Skeletal muscle satellite cell (primary cell): Measurements from ENCODE around the gene ATP1A4.

Source experiments
- H3K27me3 ChIP-seq: 2 replicates; pipeline ENCODE4 v1.7.0; 2013; ENCODE audit warnings: low read length; ENCODE audit not compliant: control insufficient read depth, insufficient read depth
- H3K36me3 ChIP-seq: 2 replicates; pipeline ENCODE4 v1.7.0; 2013; ENCODE audit warnings: mild to moderate bottlenecking, control low read depth, low read length; ENCODE audit not compliant: insufficient read depth
- H3K4me1 ChIP-seq: 2 replicates; pipeline ENCODE4 v1.7.0; 2013; ENCODE audit warnings: low read length; ENCODE audit not compliant: control insufficient read depth, insufficient read depth
- H3K4me2 ChIP-seq: 2 replicates; pipeline ENCODE4 v1.7.0; 2013; ENCODE audit warnings: mild to moderate bottlenecking, low read length
- H3K4me3 ChIP-seq: 2 replicates; pipeline ENCODE4 v1.7.0; 2013; ENCODE audit warnings: low read length
- H3K9ac ChIP-seq: 2 replicates; pipeline ENCODE4 v1.7.0; 2013; ENCODE audit warnings: mild to moderate bottlenecking, low read depth, low read length, moderate library complexity
- H3K9me3 ChIP-seq: replicated peaks from 2 replicates; pipeline ENCODE4 v1.7.0; 2013; ENCODE audit warnings: mild to moderate bottlenecking, control low read depth, low read length

ATP1A4 gene

GRCh38 chr1:160209321-160210046 is 58.1 kb downstream of the ATP1A4 start:
- Histone ChIP-seq H3K36me3 (peaks cover 77% of the 10 kb centered on the region), H3K4me2 (peak overlapping the region; percentile 98), H3K4me1 (peaks cover 45% of the 10 kb centered on the region), H3K27me3 (no peaks in the 10 kb centered on the region), H3K4me3 (peak overlapping the region; percentile 12), H3K9ac (peak overlapping the region; percentile 100), H3K9me3 (no peaks in the 10 kb centered on the region)

GRCh38 chr1:160210561-160210960 is 59.2 kb downstream of the ATP1A4 start:
- peak overlapping the region; percentile 23 for H3K9ac ChIP-seq
- no peaks in the 10 kb centered on the region for H3K27me3 ChIP-seq
- H3K9me3 ChIP-seq = no peaks in the 10 kb centered on the region
- H3K4me2 ChIP-seq = no peak overlapping the region
- no peak overlapping the region for H3K4me3 ChIP-seq
- H3K4me1 ChIP-seq = peaks cover 41% of the 10 kb centered on the region
- peaks cover 87% of the 10 kb centered on the region for H3K36me3 ChIP-seq

DNA sequence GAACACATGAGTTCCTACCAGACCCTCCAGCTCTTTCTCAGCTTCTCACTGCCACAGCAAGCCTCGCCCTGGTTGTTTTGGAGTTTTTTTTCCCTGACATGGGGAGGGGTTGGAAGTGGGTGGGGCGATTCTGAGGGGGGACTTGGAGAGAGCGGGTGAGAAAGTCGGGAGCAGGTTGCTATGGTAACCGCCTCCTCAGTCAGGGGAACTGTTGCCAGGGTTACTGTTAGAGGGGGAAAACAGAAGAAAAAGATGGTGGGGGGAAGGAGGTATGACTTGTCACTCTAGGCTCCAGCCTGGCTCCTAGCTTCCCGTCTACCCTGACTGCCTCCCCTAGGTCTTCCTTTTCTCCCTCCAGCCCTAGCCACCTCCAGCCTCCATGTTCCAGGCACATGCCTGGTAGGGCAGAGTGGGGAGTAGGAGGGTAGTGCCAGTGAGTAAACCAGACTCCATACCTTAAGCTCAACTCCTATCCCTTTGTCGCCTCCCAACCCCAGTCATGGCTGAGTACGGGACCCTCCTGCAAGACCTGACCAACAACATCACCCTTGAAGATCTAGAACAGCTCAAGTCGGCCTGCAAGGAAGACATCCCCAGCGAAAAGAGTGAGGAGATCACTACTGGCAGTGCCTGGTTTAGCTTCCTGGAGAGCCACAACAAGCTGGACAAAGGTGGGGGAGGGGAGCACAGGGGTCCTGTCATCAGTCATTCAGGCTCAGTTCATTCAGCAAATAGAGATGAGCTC is 59.8 kb downstream of the ATP1A4 start:
- no peaks in the 10 kb centered on the region for H3K27me3 ChIP-seq
- no peaks in the 10 kb centered on the region for H3K9me3 ChIP-seq
- peak overlapping the region; percentile 23 for H3K9ac ChIP-seq
- H3K4me3 ChIP-seq = no peak overlapping the region
- peaks cover 41% of the 10 kb centered on the region for H3K4me1 ChIP-seq
- H3K4me2 ChIP-seq = no peak overlapping the region
- H3K36me3 ChIP-seq = peaks cover 94% of the 10 kb centered on the region

GRCh38 chr1:160214481-160215140 is 63.2 kb downstream of the ATP1A4 start:
- Histone ChIP-seq H3K4me1 (peaks cover 20% of the 10 kb centered on the region), H3K9ac (no peak overlapping the region), H3K4me2 (no peak overlapping the region), H3K4me3 (no peak overlapping the region), H3K27me3 (no peaks in the 10 kb centered on the region), H3K9me3 (no peaks in the 10 kb centered on the region), H3K36me3 (peaks cover 86% of the 10 kb centered on the region)

GRCh38 chr1:160216301-160216700 is 64.9 kb downstream of the ATP1A4 start:
- Histone ChIP-seq H3K4me3 (no peak overlapping the region), H3K36me3 (peaks cover 77% of the 10 kb centered on the region), H3K9me3 (no peaks in the 10 kb centered on the region)

GRCh38 chr1:160217481-160218051 is 66.2 kb downstream of the ATP1A4 start:
- peaks cover 77% of the 10 kb centered on the region for H3K36me3 ChIP-seq
- no peak overlapping the region for H3K9ac ChIP-seq
- H3K4me3 ChIP-seq = no peak overlapping the region
- peaks cover 10% of the 10 kb centered on the region for H3K4me1 ChIP-seq
- H3K9me3 ChIP-seq = no peaks in the 10 kb centered on the region
- no peaks in the 10 kb centered on the region for H3K27me3 ChIP-seq
- no peak overlapping the region for H3K4me2 ChIP-seq

More at GRCh38 chr1:160216301-160216700, 64.9 kb downstream of the ATP1A4 start:
- no peak overlapping the region for H3K9ac ChIP-seq
- H3K27me3 ChIP-seq = no peaks in the 10 kb centered on the region
- peaks cover 10% of the 10 kb centered on the region for H3K4me1 ChIP-seq
- no peak overlapping the region for H3K4me2 ChIP-seq

DNA sequence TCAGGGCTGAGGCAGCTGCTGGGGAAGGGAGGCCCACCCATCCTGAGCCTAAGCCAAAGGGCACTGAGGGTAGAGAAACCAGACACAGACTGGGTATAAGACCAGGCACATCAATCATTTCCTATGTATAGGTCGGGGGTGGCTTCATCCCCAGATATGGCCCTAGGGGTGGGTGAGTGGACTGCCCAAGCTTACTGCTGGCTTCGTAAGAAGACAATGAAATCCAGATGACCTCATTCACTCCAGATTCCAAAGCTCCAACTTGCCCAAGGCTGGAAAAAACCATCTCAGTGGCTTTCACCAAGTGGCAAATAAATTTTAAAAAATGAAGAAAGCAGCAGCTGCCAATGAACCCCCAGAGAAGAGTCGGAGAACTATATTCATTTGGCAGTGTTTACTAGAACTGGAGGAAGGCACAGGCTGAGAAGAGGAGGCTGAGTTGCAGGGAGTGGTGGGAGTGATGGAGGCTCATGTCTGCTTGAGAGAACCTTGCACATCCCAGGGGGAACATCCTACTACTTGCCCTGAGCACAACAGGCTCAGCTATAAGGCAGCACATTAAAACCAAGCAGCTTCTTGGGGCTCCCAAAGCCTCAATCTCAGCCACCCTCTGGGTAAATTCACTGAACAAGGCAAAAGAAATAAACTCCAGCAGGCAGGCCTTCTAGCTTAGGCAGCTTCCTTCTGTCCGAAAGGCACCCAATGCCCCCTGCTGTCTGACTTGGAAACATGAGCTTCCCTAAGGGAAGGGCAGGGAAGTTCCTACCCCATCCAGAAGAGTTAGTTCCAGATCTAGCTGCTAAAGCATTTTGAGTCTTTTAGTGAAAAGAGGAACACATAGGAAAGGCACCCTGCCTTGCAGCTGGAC is 67.9 kb downstream of the ATP1A4 start:
- Histone ChIP-seq H3K9me3 (no peaks in the 10 kb centered on the region), H3K9ac (no peak overlapping the region), H3K4me1 (peaks cover 10% of the 10 kb centered on the region), H3K36me3 (peaks cover 77% of the 10 kb centered on the region), H3K4me2 (no peak overlapping the region), H3K27me3 (no peaks in the 10 kb centered on the region), H3K4me3 (no peak overlapping the region)

- Histone ChIP-seq H3K9ac (no peak overlapping the region), H3K36me3 (peaks cover 77% of the 10 kb centered on the region), H3K9me3 (no peaks in the 10 kb centered on the region), H3K27me3 (no peaks in the 10 kb centered on the region), H3K4me2 (no peak overlapping the region), H3K4me3 (no peak overlapping the region), H3K4me1 (peaks cover 10% of the 10 kb centered on the region)
Observed at GRCh38 chr1:160220301-160220700, 68.9 kb downstream of the ATP1A4 start.

- H3K9ac ChIP-seq = no peak overlapping the region
- no peak overlapping the region for H3K4me2 ChIP-seq
- H3K4me3 ChIP-seq = no peak overlapping the region
- H3K27me3 ChIP-seq = no peaks in the 10 kb centered on the region
- no peaks in the 10 kb centered on the region for H3K9me3 ChIP-seq
- peaks cover 10% of the 10 kb centered on the region for H3K4me1 ChIP-seq
- H3K36me3 ChIP-seq = peaks cover 77% of the 10 kb centered on the region
Observed at GRCh38 chr1:160221089-160221488, 69.7 kb downstream of the ATP1A4 start.

DNA sequence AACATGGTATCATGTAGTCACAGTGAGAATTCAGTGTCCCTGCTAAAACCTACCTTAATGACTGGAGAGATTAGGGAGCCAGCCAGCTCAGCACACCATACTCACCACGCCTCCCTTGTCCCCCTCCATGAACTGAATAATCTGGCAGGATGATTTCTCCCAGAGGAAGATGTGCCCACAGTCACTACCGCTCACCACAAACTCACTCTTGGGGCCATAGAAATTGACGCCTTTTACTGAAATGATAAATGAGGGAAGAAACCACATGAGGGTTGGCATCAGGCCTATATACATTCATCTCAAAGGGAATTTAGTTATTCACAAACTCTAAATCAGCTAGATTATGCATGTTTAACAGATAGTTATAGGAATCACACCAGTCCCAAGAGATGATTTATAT is 71.1 kb downstream of the ATP1A4 start:
- peaks cover 5% of the 10 kb centered on the region for H3K4me1 ChIP-seq
- no peaks in the 10 kb centered on the region for H3K27me3 ChIP-seq
- H3K36me3 ChIP-seq = peaks cover 84% of the 10 kb centered on the region
- no peak overlapping the region for H3K9ac ChIP-seq
- H3K9me3 ChIP-seq = no peaks in the 10 kb centered on the region
- H3K4me2 ChIP-seq = no peak overlapping the region
- H3K4me3 ChIP-seq = no peak overlapping the region
